GM12891 (cell line): Measurements from ENCODE around the gene IL4R.

Experiments used
- POLR2A ChIP-seq: IDR thresholded peaks from 2 replicates; pipeline ENCODE4 v1.6.1; 2011; ENCODE audit warnings: low read depth, low read length, control low read depth
- POLR2AphosphoS5 ChIP-seq: IDR thresholded peaks from 2 replicates; pipeline ENCODE4 v1.6.1; 2011; ENCODE audit warnings: low read depth, low read length, control low read depth
- POU2F2 ChIP-seq: IDR thresholded peaks from 2 replicates; pipeline ENCODE4 v1.6.1; 2011; ENCODE audit warnings: low read depth, mild to moderate bottlenecking, control low read depth, low read length, moderate library complexity
- SPI1 ChIP-seq: IDR thresholded peaks from 2 replicates; pipeline ENCODE4 v1.6.1; 2011; ENCODE audit warnings: low read depth, low read length, control low read depth
- TAF1 ChIP-seq: IDR thresholded peaks from 2 replicates; pipeline ENCODE4 v1.6.1; 2011; ENCODE audit warnings: low read depth, low read length, control low read depth

DNA sequence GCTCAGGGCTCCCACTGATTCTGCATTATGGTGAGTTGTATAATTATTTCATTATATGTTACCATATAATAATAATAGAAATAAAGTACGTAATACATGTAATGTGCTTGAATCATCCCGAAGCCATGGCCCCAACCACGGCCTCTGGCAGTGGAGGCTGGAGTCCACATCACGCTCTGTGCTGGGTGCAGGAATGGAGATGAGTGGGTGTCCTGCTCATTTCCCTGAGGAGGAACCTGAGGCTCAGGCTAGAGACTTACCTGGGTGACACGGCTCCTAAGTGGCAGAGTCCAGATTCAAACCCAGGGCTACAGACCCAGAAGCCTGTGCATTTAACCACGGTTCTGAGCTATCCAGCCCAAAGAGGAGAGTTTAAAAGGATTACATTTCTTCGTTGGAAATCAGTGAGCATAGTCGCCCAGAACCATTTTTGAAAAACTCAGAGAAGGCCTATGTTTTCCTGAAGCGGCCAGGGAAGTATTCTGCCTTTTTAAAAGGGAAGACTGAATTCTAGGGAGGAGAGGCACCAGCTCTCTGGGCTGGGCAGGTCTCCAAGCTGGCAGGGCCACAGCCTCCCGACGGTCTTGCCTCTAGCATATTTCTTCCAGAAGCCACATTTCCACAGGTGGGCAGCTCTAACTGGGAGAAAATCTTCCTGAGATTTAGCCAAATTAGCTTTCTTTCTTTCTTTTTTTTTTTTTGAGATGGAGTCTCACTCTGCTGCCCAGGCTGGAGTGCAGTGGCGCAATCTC lies 6.7 kb downstream of the IL4R start:
- no peak for TF ChIP-seq POLR2A
- no peak for TF ChIP-seq POLR2AphosphoS5
- TF ChIP-seq TAF1, result no peak
- no peak for TF ChIP-seq POU2F2
- TF ChIP-seq SPI1, result no peak
